Stimulated activated CD8-positive, alpha-beta memory T cell treated with anti-CD3 and anti-CD28 coated beads, Interleukin-4, amount 100 ng/mL, for 48 hours (primary cell): ENCODE results near the gene MT4.

ENCODE experiments used
- DNase-seq: peaks from one replicate; pipeline ENCODE4 v3.0.0-alpha.2; 2020

The MT4 gene

GRCh38 chr16:56606071-56606475 is 41.2 kb downstream of the MT4 start:
- no peak for DNase-seq

GRCh38 chr16:56606476-56607108 is 41.7 kb downstream of the MT4 start:
- DNase-seq = no peak

GRCh38 chr16:56607109-56607618 is 42.3 kb downstream of the MT4 start:
- DNase-seq = peak; percentile 34

- DNase-seq = no peak
These were observed 42.8 kb downstream of the MT4 start for GRCh38 chr16:56607675-56608042.

- peak; percentile 94 for DNase-seq
These were observed 43.4 kb downstream of the MT4 start, which contains the start of gene MT2A for GRCh38 chr16:56608043-56608875. TSS of gene MT2A (plus strand) at chr16:56608584. CDS start at chr16:56608656, 72 bp downstream.

GRCh38 chr16:56608876-56609462 is 44.1 kb downstream of the MT4 start:
- peak; percentile 51 for DNase-seq

- DNase-seq = peak; percentile 82
These were observed 44.6 kb downstream of the MT4 start for GRCh38 chr16:56609463-56609921.

GRCh38 chr16:56610017-56610608 is 45.2 kb downstream of the MT4 start:
- DNase-seq = peak; percentile 86

GRCh38 chr16:56610609-56611111 is 45.8 kb downstream of the MT4 start:
- DNase-seq = no peak

GRCh38 chr16:56611281-56611833 is 46.5 kb downstream of the MT4 start:
- DNase-seq = peak; percentile 34

GRCh38 chr16:56613706-56614105 is 48.8 kb downstream of the MT4 start:
- DNase-seq = no peak

GRCh38 chr16:56614549-56614991 is 49.7 kb downstream of the MT4 start:
- peak; percentile 62 for DNase-seq

- no peak for DNase-seq
These were observed 50.5 kb downstream of the MT4 start for GRCh38 chr16:56615353-56615752.

- no peak for DNase-seq
These were observed 51.8 kb downstream of the MT4 start for GRCh38 chr16:56616608-56617211.

GRCh38 chr16:56617212-56618085 is 52.6 kb downstream of the MT4 start:
- peak; percentile 83 for DNase-seq

GRCh38 chr16:56618138-56618537 is 53.3 kb downstream of the MT4 start:
- no peak for DNase-seq
